ENCODE data around the gene DNAAF8. TPM values are rescaled to one million over a fixed set of nuclear protein-coding genes. Genes with fewer than 3 reads are reported as not detected.

DNAAF8 gene
- total RNA-seq, 1 donor, result 1.1 TPM

DNA sequence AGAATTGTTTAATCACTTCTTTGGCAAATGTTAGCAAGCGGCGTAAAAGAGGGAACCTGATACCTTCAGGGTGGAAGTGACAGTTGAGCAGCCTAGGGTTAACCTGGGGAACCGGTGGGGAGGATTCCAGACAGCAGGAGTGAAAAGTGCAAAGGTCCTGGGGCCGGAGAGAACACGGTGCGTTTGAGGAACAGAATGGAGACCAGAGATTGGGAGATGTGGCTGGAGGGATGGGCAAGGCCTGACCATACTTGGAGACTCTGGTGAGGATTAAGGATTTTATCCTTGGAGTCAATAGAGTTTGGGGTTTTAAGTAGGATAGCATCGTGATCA is 34.9 kb downstream of the DNAAF8 start:
- no peaks in the 10 kb centered on the region for H3K27me3 ChIP-seq (ENCODE audit: insufficient read depth, low read length)
- TF ChIP-seq, protein P1, sequence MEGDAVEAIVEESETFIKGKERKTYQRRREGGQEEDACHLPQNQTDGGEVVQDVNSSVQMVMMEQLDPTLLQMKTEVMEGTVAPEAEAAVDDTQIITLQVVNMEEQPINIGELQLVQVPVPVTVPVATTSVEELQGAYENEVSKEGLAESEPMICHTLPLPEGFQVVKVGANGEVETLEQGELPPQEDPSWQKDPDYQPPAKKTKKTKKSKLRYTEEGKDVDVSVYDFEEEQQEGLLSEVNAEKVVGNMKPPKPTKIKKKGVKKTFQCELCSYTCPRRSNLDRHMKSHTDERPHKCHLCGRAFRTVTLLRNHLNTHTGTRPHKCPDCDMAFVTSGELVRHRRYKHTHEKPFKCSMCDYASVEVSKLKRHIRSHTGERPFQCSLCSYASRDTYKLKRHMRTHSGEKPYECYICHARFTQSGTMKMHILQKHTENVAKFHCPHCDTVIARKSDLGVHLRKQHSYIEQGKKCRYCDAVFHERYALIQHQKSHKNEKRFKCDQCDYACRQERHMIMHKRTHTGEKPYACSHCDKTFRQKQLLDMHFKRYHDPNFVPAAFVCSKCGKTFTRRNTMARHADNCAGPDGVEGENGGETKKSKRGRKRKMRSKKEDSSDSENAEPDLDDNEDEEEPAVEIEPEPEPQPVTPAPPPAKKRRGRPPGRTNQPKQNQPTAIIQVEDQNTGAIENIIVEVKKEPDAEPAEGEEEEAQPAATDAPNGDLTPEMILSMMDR (IDR thresholded peaks at IDR 0.05; ENCODE audit: extremely low read depth, low read depth, low read length), result no peak
- H3K9me3 ChIP-seq (ENCODE audit: low read depth, low read length), result no peaks in the 10 kb centered on the region
- H3K4me3 ChIP-seq (ENCODE audit: insufficient read depth, low read length), result peak overlapping the region; percentile 78
- no peak overlapping the region for H3K27ac ChIP-seq (ENCODE audit: low read depth, low read length)
- peak; percentile 34 for DNase-seq (ENCODE audit: insufficient read length, low spot score, missing footprints)
- no peaks in the 10 kb centered on the region for H4K20me1 ChIP-seq (ENCODE audit: insufficient read depth, low read length)
- H3K36me3 ChIP-seq (ENCODE audit: insufficient read depth, low read length), result peaks cover 7% of the 10 kb centered on the region
- peaks cover 24% of the 10 kb centered on the region for H3K79me2 ChIP-seq (ENCODE audit: insufficient read depth, low read length)
- H3K4me2 ChIP-seq (ENCODE audit: insufficient read depth, low read length), result peak overlapping the region; percentile 99
- peak overlapping the region; percentile 93 for H2AFZ ChIP-seq (ENCODE audit: low read length)
- H3K4me1 ChIP-seq (ENCODE audit: insufficient read depth, low read length), result peaks cover 20% of the 10 kb centered on the region

GRCh38 chr16:4771646-4772045 is 37.3 kb downstream of the DNAAF8 start:
- no peak overlapping the region for H2AFZ ChIP-seq (ENCODE audit: low read length)
- peak; percentile 23 for DNase-seq (ENCODE audit: insufficient read length, low spot score, missing footprints)
- no peak overlapping the region for H3K4me3 ChIP-seq (ENCODE audit: insufficient read depth, low read length)
- no peaks in the 10 kb centered on the region for H3K36me3 ChIP-seq (ENCODE audit: insufficient read depth, low read length)
- H4K20me1 ChIP-seq (ENCODE audit: insufficient read depth, low read length), result no peaks in the 10 kb centered on the region
- H3K4me2 ChIP-seq (ENCODE audit: insufficient read depth, low read length), result no peak overlapping the region
- no peaks in the 10 kb centered on the region for H3K9me3 ChIP-seq (ENCODE audit: low read depth, low read length)
- H3K4me1 ChIP-seq (ENCODE audit: insufficient read depth, low read length), result peaks cover 12% of the 10 kb centered on the region
- H3K27ac ChIP-seq (ENCODE audit: low read depth, low read length), result no peak overlapping the region
- no peaks in the 10 kb centered on the region for H3K27me3 ChIP-seq (ENCODE audit: insufficient read depth, low read length)
- H3K79me2 ChIP-seq (ENCODE audit: insufficient read depth, low read length), result peaks cover 4% of the 10 kb centered on the region
- TF ChIP-seq, protein P1 (IDR thresholded peaks at IDR 0.05; ENCODE audit: extremely low read depth, low read depth, low read length), result no peak

DNA sequence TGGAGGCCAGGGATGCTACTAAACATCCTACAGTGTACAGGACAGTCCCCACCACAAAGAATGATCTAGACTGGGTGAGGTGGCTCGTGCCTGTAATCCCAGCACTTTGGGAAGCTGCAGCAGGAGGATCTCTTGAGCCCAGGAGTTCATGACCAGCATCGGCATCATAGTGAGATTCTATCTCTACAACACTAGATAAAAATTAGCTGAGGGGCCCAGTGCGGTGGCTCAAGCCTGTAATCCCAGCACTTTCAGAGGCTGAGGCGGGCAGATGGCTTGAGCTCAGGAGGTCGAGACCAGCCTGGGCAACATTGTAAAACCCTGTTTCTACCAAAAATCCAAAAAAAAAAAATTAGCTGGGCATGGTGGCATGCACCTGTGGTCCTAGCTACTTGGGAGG is 38.0 kb downstream of the DNAAF8 start:
- H3K9me3 ChIP-seq (ENCODE audit: low read depth, low read length), result no peaks in the 10 kb centered on the region
- no peak overlapping the region for H3K27ac ChIP-seq (ENCODE audit: low read depth, low read length)
- no peaks in the 10 kb centered on the region for H3K36me3 ChIP-seq (ENCODE audit: insufficient read depth, low read length)
- H3K79me2 ChIP-seq (ENCODE audit: insufficient read depth, low read length), result no peaks in the 10 kb centered on the region
- no peaks in the 10 kb centered on the region for H4K20me1 ChIP-seq (ENCODE audit: insufficient read depth, low read length)
- no peak overlapping the region for H3K4me3 ChIP-seq (ENCODE audit: insufficient read depth, low read length)
- H2AFZ ChIP-seq (ENCODE audit: low read length), result no peak overlapping the region
- DNase-seq (ENCODE audit: insufficient read length, low spot score, missing footprints), result no peak
- no peaks in the 10 kb centered on the region for H3K27me3 ChIP-seq (ENCODE audit: insufficient read depth, low read length)
- H3K4me1 ChIP-seq (ENCODE audit: insufficient read depth, low read length), result peaks cover 12% of the 10 kb centered on the region
- H3K4me2 ChIP-seq (ENCODE audit: insufficient read depth, low read length), result no peak overlapping the region
- TF ChIP-seq, protein P1 (IDR thresholded peaks at IDR 0.05; ENCODE audit: extremely low read depth, low read depth, low read length), result no peak

DNA sequence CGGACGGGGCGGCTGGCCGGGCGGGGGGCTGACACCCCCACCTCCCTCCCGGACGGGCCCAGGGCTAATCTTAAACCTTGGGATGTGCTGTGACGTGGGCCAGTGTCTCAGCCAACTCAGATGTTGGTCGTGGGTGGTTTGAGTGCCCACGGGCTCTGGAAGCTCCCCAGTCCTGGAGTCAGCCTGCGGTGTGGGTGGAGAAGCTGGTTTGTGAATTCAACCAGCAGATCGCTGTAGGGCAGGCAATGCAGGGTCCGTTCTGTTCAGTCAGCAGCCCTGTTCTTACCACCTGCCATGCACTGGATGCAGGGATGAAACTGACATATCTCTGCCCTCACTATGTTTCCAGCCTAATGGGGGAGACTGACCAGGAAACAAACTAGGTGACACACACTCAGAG is 40.7 kb downstream of the DNAAF8 start:
- no peak overlapping the region for H3K4me2 ChIP-seq (ENCODE audit: insufficient read depth, low read length)
- no peaks in the 10 kb centered on the region for H3K9me3 ChIP-seq (ENCODE audit: low read depth, low read length)
- no peaks in the 10 kb centered on the region for H3K36me3 ChIP-seq (ENCODE audit: insufficient read depth, low read length)
- H2AFZ ChIP-seq (ENCODE audit: low read length), result no peak overlapping the region
- H3K79me2 ChIP-seq (ENCODE audit: insufficient read depth, low read length), result no peaks in the 10 kb centered on the region
- H3K27me3 ChIP-seq (ENCODE audit: insufficient read depth, low read length), result no peaks in the 10 kb centered on the region
- no peaks in the 10 kb centered on the region for H3K4me1 ChIP-seq (ENCODE audit: insufficient read depth, low read length)
- no peak overlapping the region for H3K4me3 ChIP-seq (ENCODE audit: insufficient read depth, low read length)
- H4K20me1 ChIP-seq (ENCODE audit: insufficient read depth, low read length), result no peaks in the 10 kb centered on the region
- no peak overlapping the region for H3K27ac ChIP-seq (ENCODE audit: low read depth, low read length)
- TF ChIP-seq, protein P1 (IDR thresholded peaks at IDR 0.05; ENCODE audit: extremely low read depth, low read depth, low read length), result no peak
- peak; percentile 51 for DNase-seq (ENCODE audit: insufficient read length, low spot score, missing footprints)
